Measurements from ENCODE around the gene NCAM2.
A peak's percentile ranks its signal among the peaks of the same experiment; 100 is the strongest.

Gene NCAM2

GRCh38 chr21:21226472-21226871, 228.3 kb downstream of the NCAM2 start:
- TF ChIP-seq, protein P1, sequence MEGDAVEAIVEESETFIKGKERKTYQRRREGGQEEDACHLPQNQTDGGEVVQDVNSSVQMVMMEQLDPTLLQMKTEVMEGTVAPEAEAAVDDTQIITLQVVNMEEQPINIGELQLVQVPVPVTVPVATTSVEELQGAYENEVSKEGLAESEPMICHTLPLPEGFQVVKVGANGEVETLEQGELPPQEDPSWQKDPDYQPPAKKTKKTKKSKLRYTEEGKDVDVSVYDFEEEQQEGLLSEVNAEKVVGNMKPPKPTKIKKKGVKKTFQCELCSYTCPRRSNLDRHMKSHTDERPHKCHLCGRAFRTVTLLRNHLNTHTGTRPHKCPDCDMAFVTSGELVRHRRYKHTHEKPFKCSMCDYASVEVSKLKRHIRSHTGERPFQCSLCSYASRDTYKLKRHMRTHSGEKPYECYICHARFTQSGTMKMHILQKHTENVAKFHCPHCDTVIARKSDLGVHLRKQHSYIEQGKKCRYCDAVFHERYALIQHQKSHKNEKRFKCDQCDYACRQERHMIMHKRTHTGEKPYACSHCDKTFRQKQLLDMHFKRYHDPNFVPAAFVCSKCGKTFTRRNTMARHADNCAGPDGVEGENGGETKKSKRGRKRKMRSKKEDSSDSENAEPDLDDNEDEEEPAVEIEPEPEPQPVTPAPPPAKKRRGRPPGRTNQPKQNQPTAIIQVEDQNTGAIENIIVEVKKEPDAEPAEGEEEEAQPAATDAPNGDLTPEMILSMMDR (IDR thresholded peaks at IDR 0.05; ENCODE audit: control insufficient read depth, insufficient read depth, low read depth, low read length, missing control alignments): no peak
- DNase-seq (ENCODE audit: low read depth): no peak
- H3K4me3 ChIP-seq (ENCODE audit: control insufficient read depth, low read depth, low read length): no peak overlapping the region

GRCh38 chr21:21230672-21231071, 232.5 kb downstream of the NCAM2 start:
- DNase-seq (ENCODE audit: low read depth): no peak

DNA sequence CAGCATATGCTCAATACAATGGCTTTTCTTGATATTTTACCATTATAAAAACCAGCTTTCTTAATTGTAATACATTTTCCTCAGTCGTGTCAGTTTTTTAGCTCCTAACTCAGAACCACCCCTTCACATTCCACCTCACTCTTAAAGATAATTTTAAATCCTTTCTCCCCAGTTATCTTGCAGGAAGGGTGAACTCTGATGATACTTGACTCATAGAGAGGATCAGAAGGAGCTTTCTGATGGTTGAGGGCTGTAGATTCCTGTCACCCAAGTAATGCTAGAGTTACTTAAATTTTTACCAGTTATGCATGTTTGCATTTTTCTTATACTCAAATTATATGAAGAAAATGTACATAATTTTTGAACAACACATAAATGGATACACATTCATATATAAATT, 233.7 kb downstream of the NCAM2 start:
- DNase-seq (ENCODE audit: low read depth): no peak
- TF ChIP-seq, protein P1 (IDR thresholded peaks at IDR 0.05; ENCODE audit: control insufficient read depth, insufficient read depth, low read depth, low read length, missing control alignments): no peak
- H3K4me3 ChIP-seq (ENCODE audit: control insufficient read depth, low read depth, low read length): no peak overlapping the region

More at GRCh38 chr21:21230672-21231071, 232.5 kb downstream of the NCAM2 start:
- no peak overlapping the region for H3K4me3 ChIP-seq (ENCODE audit: control insufficient read depth, low read depth, low read length)
- TF ChIP-seq, protein P1 (IDR thresholded peaks at IDR 0.05; ENCODE audit: control insufficient read depth, insufficient read depth, low read depth, low read length, missing control alignments): no peak

DNA sequence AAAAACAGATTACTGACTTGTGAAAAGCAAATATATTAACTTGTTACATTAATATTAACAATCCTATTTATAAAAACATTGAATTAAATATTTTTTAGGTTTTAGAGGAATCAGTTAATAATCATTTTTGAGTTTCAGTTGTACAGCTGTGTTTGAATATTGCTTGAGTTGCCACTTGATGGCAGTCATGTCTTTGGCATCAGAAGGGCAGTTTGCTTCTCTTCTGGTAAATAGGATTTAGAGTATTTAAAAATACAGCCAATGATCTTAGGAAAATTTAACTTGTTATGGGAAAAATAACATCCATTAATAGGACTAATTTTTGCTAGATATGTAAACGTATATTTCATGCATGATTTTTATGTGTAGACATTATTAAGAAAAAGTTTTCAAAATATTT, 234.1 kb downstream of the NCAM2 start:
- no peak for DNase-seq (ENCODE audit: low read depth)

GRCh38 chr21:21233051-21233450, 234.8 kb downstream of the NCAM2 start:
- no peak overlapping the region for H3K4me3 ChIP-seq (ENCODE audit: control insufficient read depth, low read depth, low read length)
- TF ChIP-seq, protein P1 (IDR thresholded peaks at IDR 0.05; ENCODE audit: control insufficient read depth, insufficient read depth, low read depth, low read length, missing control alignments): no peak
- DNase-seq (ENCODE audit: low read depth): no peak

More for the DNA sequence above, 234.1 kb downstream of the NCAM2 start:
- no peak overlapping the region for H3K4me3 ChIP-seq (ENCODE audit: control insufficient read depth, low read depth, low read length)
- TF ChIP-seq, protein P1 (IDR thresholded peaks at IDR 0.05; ENCODE audit: control insufficient read depth, insufficient read depth, low read depth, low read length, missing control alignments): peak; percentile 0

GRCh38 chr21:21236996-21237395, 238.8 kb downstream of the NCAM2 start:
- no peak for DNase-seq (ENCODE audit: low read depth)
- no peak overlapping the region for H3K4me3 ChIP-seq (ENCODE audit: control insufficient read depth, low read depth, low read length)
- TF ChIP-seq, protein P1 (IDR thresholded peaks at IDR 0.05; ENCODE audit: control insufficient read depth, insufficient read depth, low read depth, low read length, missing control alignments): no peak

Measured in AG09309 (cell line).